Vagina (tissue), 2 donors: ENCODE data around the gene GPHA2.

ENCODE experiments used
- CTCF ChIP-seq, 3 experiments: fragments of 450-650 bp in 2 of 3; fragments of 200-600 bp in 1 of 3; sonication (generic) in 1 of 3; IDR thresholded peaks; one replicate each; pipeline ENCODE4 v1.5.1; 2017 to 2019; ENCODE audit warnings: antibody characterized with exemption in 3 of 3, mild to moderate bottlenecking in 2 of 3, moderate library complexity in 2 of 3
- POLR2A ChIP-seq, 2 donors: fragments of 450-650 bp; IDR thresholded peaks; one replicate each; pipeline ENCODE4 v1.6.1; 2017; ENCODE audit warnings: antibody characterized with exemption in 2 of 2, mild to moderate bottlenecking in 2 of 2, moderate library complexity in 2 of 2
- POLR2AphosphoS5 ChIP-seq, 2 donors: sonication (generic); formaldehyde crosslinking; IDR thresholded peaks; one replicate each; pipeline ENCODE4 v1.9.0; 2017; ENCODE audit warnings: antibody characterized with exemption in 2 of 2, mild to moderate bottlenecking in 2 of 2, low read depth in 1 of 2; ENCODE audit not compliant: insufficient read depth in 1 of 2

DNA sequence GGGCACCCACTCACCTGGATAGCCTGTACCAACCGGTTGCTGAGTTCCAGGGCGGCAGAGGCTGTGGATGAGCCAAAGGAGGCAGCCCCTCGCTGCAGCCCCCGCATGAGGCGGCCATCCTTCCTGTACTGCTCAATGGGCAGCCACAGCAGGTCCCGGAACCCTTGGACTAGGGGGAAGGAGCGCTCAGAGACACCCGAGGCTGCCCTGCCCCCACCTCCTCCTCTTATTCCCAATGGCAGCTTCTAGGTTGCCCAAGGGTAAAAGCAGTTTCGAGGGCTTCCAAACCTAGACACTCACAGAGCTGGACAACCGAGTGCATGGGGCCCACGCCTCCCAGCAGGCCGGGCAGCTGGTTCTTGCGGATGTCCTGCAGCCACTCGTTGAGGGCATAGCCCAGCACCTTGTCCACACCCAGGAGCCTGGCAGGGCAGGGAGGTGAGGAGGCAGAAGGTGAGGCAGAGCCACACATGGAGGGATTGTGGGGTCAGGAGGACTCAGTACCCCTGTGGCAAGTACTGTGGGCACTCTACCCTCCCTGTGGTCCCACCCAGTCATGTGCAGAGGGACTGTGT is 39.2 kb downstream of the GPHA2 start:
- no peak for TF ChIP-seq CTCF (IDR thresholded peaks at IDR 0.05)
- TF ChIP-seq POLR2A (IDR thresholded peaks at IDR 0.05): no peak
- TF ChIP-seq POLR2AphosphoS5 (IDR thresholded peaks at IDR 0.05; ENCODE audit: insufficient read depth in 1 of 2, low read depth in 1 of 2): no peak
